GDM1 (cell line): ENCODE measurements around the gene KRTAP4-8.
"Not testable (repeated sequence)": the region's sequence is repeated elsewhere in the genome, so short reads cannot be mapped to it uniquely, and the experiment has no call there.

Experiments used
- DNase-seq: peaks from one replicate; lab custom pipeline; 2025; lab: John Stamatoyannopoulos, UW

The KRTAP4-8 gene

GRCh38 chr17:41108728-41109386 lies 10.9 kb upstream of the KRTAP4-8 start:
- not testable (repeated sequence) for DNase-seq

- no peak for DNase-seq
Measured at GRCh38 chr17:41107941-41108450, 10.1 kb upstream of the KRTAP4-8 start.

- DNase-seq = not testable (repeated sequence)
Measured at GRCh38 chr17:41105347-41105746, 7.4 kb upstream of the KRTAP4-8 start, which contains the start of gene KRTAP4-9. Gene KRTAP4-9, plus strand, starts transcription at chr17:41105389. Its CDS starts 0 bp downstream, at chr17:41105389.

- not testable (repeated sequence) for DNase-seq
Measured at GRCh38 chr17:41104386-41105038, 6.6 kb upstream of the KRTAP4-8 start.

GRCh38 chr17:41103896-41104295 lies 6.0 kb upstream of the KRTAP4-8 start:
- DNase-seq = no peak

GRCh38 chr17:41101586-41102259 lies 3.8 kb upstream of the KRTAP4-8 start, which contains the start of gene KRTAP4-16:
Gene KRTAP4-16, minus strand, starts transcription at chr17:41102209. Its CDS starts 0 bp downstream, at chr17:41102209.
- DNase-seq = no peak

- DNase-seq = not testable (repeated sequence)
Measured at GRCh38 chr17:41099682-41100480, 1.9 kb upstream of the KRTAP4-8 start.

GRCh38 chr17:41098481-41098880 lies 539 bp upstream of the KRTAP4-8 start:
- DNase-seq = no peak

- no peak for DNase-seq
Measured at GRCh38 chr17:41096055-41096454, 1.9 kb downstream of the KRTAP4-8 start.

GRCh38 chr17:41088760-41089352 lies 9.1 kb downstream of the KRTAP4-8 start:
- DNase-seq = not testable (repeated sequence)

GRCh38 chr17:41084100-41084856 lies 13.7 kb downstream of the KRTAP4-8 start, which contains the start of gene KRTAP4-7:
Gene KRTAP4-7, plus strand, starts transcription at chr17:41084150. Its CDS starts 57 bp downstream, at chr17:41084207.
- not testable (repeated sequence) for DNase-seq

- not testable (repeated sequence) for DNase-seq
Measured at GRCh38 chr17:41083427-41083826, 14.5 kb downstream of the KRTAP4-8 start.

GRCh38 chr17:41082626-41083025 lies 15.3 kb downstream of the KRTAP4-8 start:
- no peak for DNase-seq

- DNase-seq = no peak
Measured at GRCh38 chr17:41076788-41077187, 21.2 kb downstream of the KRTAP4-8 start.

GRCh38 chr17:41073676-41074075 lies 24.3 kb downstream of the KRTAP4-8 start:
- no peak for DNase-seq

- DNase-seq = no peak
Measured at GRCh38 chr17:41071606-41072360, 26.2 kb downstream of the KRTAP4-8 start.

- no peak for DNase-seq
Measured at GRCh38 chr17:41069031-41069430, 28.9 kb downstream of the KRTAP4-8 start.

GRCh38 chr17:41067281-41067680 lies 30.7 kb downstream of the KRTAP4-8 start:
- DNase-seq = no peak

GRCh38 chr17:41065829-41066624 lies 31.9 kb downstream of the KRTAP4-8 start, which contains the start of gene KRTAP2-4:
Gene KRTAP2-4, minus strand, starts transcription at chr17:41065879. Its CDS starts 34 bp downstream, at chr17:41065845.
- DNase-seq = no peak
